ENCODE measurements around the gene PLEKHA1.

PLEKHA1 gene

GRCh38 chr10:122455376-122456079, 81.0 kb downstream of the PLEKHA1 start:
- H3K27ac ChIP-seq (ENCODE audit: low read length), result no peak overlapping the region
- no peak overlapping the region for H3K4me3 ChIP-seq (ENCODE audit: low read length)
- H3K36me3 ChIP-seq (ENCODE audit: insufficient read depth, low read depth, low read length), result no peaks in the 10 kb centered on the region
- no peak overlapping the region for H3K9ac ChIP-seq (ENCODE audit: low read depth, low read length)
- H3K9me3 ChIP-seq (ENCODE audit: insufficient read depth, low read depth, low read length), result no peaks in the 10 kb centered on the region
- H3K4me1 ChIP-seq (ENCODE audit: insufficient read depth, low read length), result no peaks in the 10 kb centered on the region
- peaks cover 35% of the 10 kb centered on the region for H3K27me3 ChIP-seq (ENCODE audit: insufficient read depth, low read length)

- Histone ChIP-seq H3K36me3 (ENCODE audit: insufficient read depth, low read depth, low read length) (no peaks in the 10 kb centered on the region), H3K9ac (ENCODE audit: low read depth, low read length) (no peak overlapping the region), H3K4me3 (ENCODE audit: low read length) (no peak overlapping the region), H3K27ac (ENCODE audit: low read length) (no peak overlapping the region), H3K9me3 (ENCODE audit: insufficient read depth, low read depth, low read length) (no peaks in the 10 kb centered on the region; the same call in 1 of the 2 replicates), H3K4me1 (ENCODE audit: insufficient read depth, low read length) (no peaks in the 10 kb centered on the region; the same call in 1 of the 2 replicates), H3K27me3 (ENCODE audit: insufficient read depth, low read length) (peaks cover 55% of the 10 kb centered on the region)
Observed at GRCh38 chr10:122457934-122458333, 83.4 kb downstream of the PLEKHA1 start.

- Histone ChIP-seq H3K27me3 (ENCODE audit: insufficient read depth, low read length) (peaks cover 62% of the 10 kb centered on the region), H3K4me3 (ENCODE audit: low read length) (no peak overlapping the region), H3K9me3 (ENCODE audit: insufficient read depth, low read depth, low read length) (no peaks in the 10 kb centered on the region; the same call in 1 of the 2 replicates), H3K4me1 (ENCODE audit: insufficient read depth, low read length) (peaks cover 3% of the 10 kb centered on the region; the same call in 1 of the 2 replicates), H3K36me3 (ENCODE audit: insufficient read depth, low read depth, low read length) (no peaks in the 10 kb centered on the region), H3K9ac (ENCODE audit: low read depth, low read length) (no peak overlapping the region), H3K27ac (ENCODE audit: low read length) (no peak overlapping the region)
Observed at GRCh38 chr10:122458693-122459092, 84.2 kb downstream of the PLEKHA1 start.

GRCh38 chr10:122459561-122460273, 85.2 kb downstream of the PLEKHA1 start:
- H3K27me3 ChIP-seq (ENCODE audit: insufficient read depth, low read length), result peaks cover 73% of the 10 kb centered on the region
- no peaks in the 10 kb centered on the region; the same call in 1 of the 2 replicates for H3K9me3 ChIP-seq (ENCODE audit: insufficient read depth, low read depth, low read length)

GRCh38 chr10:122460891-122461293, 86.4 kb downstream of the PLEKHA1 start:
- Histone ChIP-seq H3K27ac (ENCODE audit: low read length) (no peak overlapping the region), H3K9ac (ENCODE audit: low read depth, low read length) (no peak overlapping the region), H3K27me3 (ENCODE audit: insufficient read depth, low read length) (peaks cover 84% of the 10 kb centered on the region), H3K4me1 (ENCODE audit: insufficient read depth, low read length) (peaks cover 3% of the 10 kb centered on the region; the same call in 1 of the 2 replicates), H3K36me3 (ENCODE audit: insufficient read depth, low read depth, low read length) (no peaks in the 10 kb centered on the region), H3K9me3 (ENCODE audit: insufficient read depth, low read depth, low read length) (no peaks in the 10 kb centered on the region; the same call in 1 of the 2 replicates), H3K4me3 (ENCODE audit: low read length) (peak overlapping the region; percentile 48; the same call in 1 of the 2 replicates)

More at GRCh38 chr10:122459561-122460273, 85.2 kb downstream of the PLEKHA1 start:
- peaks cover 3% of the 10 kb centered on the region; the same call in 1 of the 2 replicates for H3K4me1 ChIP-seq (ENCODE audit: insufficient read depth, low read length)
- H3K36me3 ChIP-seq (ENCODE audit: insufficient read depth, low read depth, low read length), result no peaks in the 10 kb centered on the region
- no peak overlapping the region for H3K4me3 ChIP-seq (ENCODE audit: low read length)
- H3K9ac ChIP-seq (ENCODE audit: low read depth, low read length), result no peak overlapping the region
- no peak overlapping the region for H3K27ac ChIP-seq (ENCODE audit: low read length)

- Histone ChIP-seq H3K27ac (ENCODE audit: low read length) (no peak within 1 kb of the TSS), H3K27me3 (ENCODE audit: insufficient read depth, low read length) (peaks cover 86% of the 10 kb centered on the region), H3K4me3 (ENCODE audit: low read length) (peak within 1 kb of the TSS; percentile 76), H3K9me3 (ENCODE audit: insufficient read depth, low read depth, low read length) (no peaks in the 10 kb centered on the region; the same call in 1 of the 2 replicates), H3K36me3 (ENCODE audit: insufficient read depth, low read depth, low read length) (no peaks in the 10 kb centered on the region), H3K9ac (ENCODE audit: low read depth, low read length) (peak within 1 kb of the TSS; percentile 18; the same call in 1 of the 2 replicates), H3K4me1 (ENCODE audit: insufficient read depth, low read length) (peaks cover 3% of the 10 kb centered on the region; the same call in 1 of the 2 replicates)
Observed at GRCh38 chr10:122461367-122461728, 86.8 kb downstream of the PLEKHA1 start, which contains the start of gene HTRA1. Gene HTRA1, plus strand, starts transcription at chr10:122461553. Its CDS starts 100 bp downstream, at chr10:122461653.

GRCh38 chr10:122461729-122462532, 87.4 kb downstream of the PLEKHA1 start:
- no peak overlapping the region for H3K27ac ChIP-seq (ENCODE audit: low read length)
- no peaks in the 10 kb centered on the region for H3K36me3 ChIP-seq (ENCODE audit: insufficient read depth, low read depth, low read length)
- peak overlapping the region; percentile 18; the same call in 1 of the 2 replicates for H3K9ac ChIP-seq (ENCODE audit: low read depth, low read length)
- no peaks in the 10 kb centered on the region; the same call in 1 of the 2 replicates for H3K9me3 ChIP-seq (ENCODE audit: insufficient read depth, low read depth, low read length)
- H3K4me3 ChIP-seq (ENCODE audit: low read length), result peak overlapping the region; percentile 76
- H3K4me1 ChIP-seq (ENCODE audit: insufficient read depth, low read length), result peaks cover 3% of the 10 kb centered on the region; the same call in 1 of the 2 replicates
- peaks cover 91% of the 10 kb centered on the region for H3K27me3 ChIP-seq (ENCODE audit: insufficient read depth, low read length)

- Histone ChIP-seq H3K36me3 (ENCODE audit: insufficient read depth, low read depth, low read length) (no peaks in the 10 kb centered on the region), H3K4me1 (ENCODE audit: insufficient read depth, low read length) (peaks cover 3% of the 10 kb centered on the region; the same call in 1 of the 2 replicates), H3K27ac (ENCODE audit: low read length) (no peak overlapping the region), H3K4me3 (ENCODE audit: low read length) (peak overlapping the region; percentile 76), H3K9ac (ENCODE audit: low read depth, low read length) (peak overlapping the region; percentile 18; the same call in 1 of the 2 replicates), H3K27me3 (ENCODE audit: insufficient read depth, low read length) (peaks cover 84% of the 10 kb centered on the region), H3K9me3 (ENCODE audit: insufficient read depth, low read depth, low read length) (no peaks in the 10 kb centered on the region; the same call in 1 of the 2 replicates)
Observed at GRCh38 chr10:122462533-122463465, 88.3 kb downstream of the PLEKHA1 start.

- no peak overlapping the region for H3K27ac ChIP-seq (ENCODE audit: low read length)
- H3K9me3 ChIP-seq (ENCODE audit: insufficient read depth, low read depth, low read length), result no peaks in the 10 kb centered on the region; the same call in 1 of the 2 replicates
- no peak overlapping the region for H3K9ac ChIP-seq (ENCODE audit: low read depth, low read length)
- no peaks in the 10 kb centered on the region for H3K36me3 ChIP-seq (ENCODE audit: insufficient read depth, low read depth, low read length)
- H3K4me1 ChIP-seq (ENCODE audit: insufficient read depth, low read length), result peaks cover 3% of the 10 kb centered on the region; the same call in 1 of the 2 replicates
- no peak overlapping the region; the same call in 1 of the 2 replicates for H3K4me3 ChIP-seq (ENCODE audit: low read length)
- H3K27me3 ChIP-seq (ENCODE audit: insufficient read depth, low read length), result peaks cover 76% of the 10 kb centered on the region
Observed at GRCh38 chr10:122463466-122464249, 89.2 kb downstream of the PLEKHA1 start.

- Histone ChIP-seq H3K27me3 (ENCODE audit: insufficient read depth, low read length) (peaks cover 70% of the 10 kb centered on the region), H3K9ac (ENCODE audit: low read depth, low read length) (no peak overlapping the region), H3K27ac (ENCODE audit: low read length) (no peak overlapping the region), H3K4me1 (ENCODE audit: insufficient read depth, low read length) (peaks cover 3% of the 10 kb centered on the region; the same call in 1 of the 2 replicates), H3K36me3 (ENCODE audit: insufficient read depth, low read depth, low read length) (no peaks in the 10 kb centered on the region), H3K4me3 (ENCODE audit: low read length) (no peak overlapping the region), H3K9me3 (ENCODE audit: insufficient read depth, low read depth, low read length) (no peaks in the 10 kb centered on the region; the same call in 1 of the 2 replicates)
Observed at GRCh38 chr10:122464250-122464510, 89.7 kb downstream of the PLEKHA1 start.
